HG02763 (cell line): ENCODE results near the gene CDC42BPB.

Experiments used
- ATAC-seq: cut with Tn5 transposase; IDR thresholded peaks from one replicate; pipeline ENCODE4 v1.9.1; 2021; ENCODE audit warnings: mild to moderate bottlenecking, moderate library complexity; ENCODE audit not compliant: unreplicated experiment

The CDC42BPB gene

DNA sequence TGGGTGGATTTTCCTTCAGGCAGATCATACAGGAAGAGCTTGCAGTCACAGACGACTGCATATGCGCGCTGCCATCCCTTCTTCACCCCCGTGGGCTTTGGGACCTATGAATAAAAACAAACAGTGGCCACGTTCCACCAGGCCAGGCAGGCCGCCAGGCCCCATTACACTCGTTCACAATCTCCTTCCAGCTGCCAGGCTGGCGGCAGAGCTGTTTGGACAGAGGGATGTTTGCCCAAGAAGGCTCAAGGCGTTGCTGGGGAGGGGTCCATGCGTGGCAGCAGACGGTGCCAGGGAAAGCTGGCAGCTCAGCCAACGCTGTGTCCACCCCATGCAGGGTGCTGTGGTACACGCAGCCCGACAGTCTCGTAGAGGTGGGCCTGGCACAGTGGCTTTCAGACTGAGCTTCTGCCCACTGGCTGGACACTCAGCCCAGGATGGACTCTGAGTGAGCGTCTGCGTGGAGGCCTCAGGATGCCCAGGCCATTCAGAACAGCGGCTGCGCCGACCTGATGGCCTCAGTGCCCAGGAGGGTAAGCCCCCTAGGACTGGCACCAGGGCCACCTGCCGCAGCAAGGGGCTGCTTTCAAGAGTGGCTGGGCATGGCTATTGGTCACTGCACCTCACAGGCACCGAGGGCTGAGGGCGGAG, 107.4 kb downstream of the CDC42BPB start:
- no peak for ATAC-seq

DNA sequence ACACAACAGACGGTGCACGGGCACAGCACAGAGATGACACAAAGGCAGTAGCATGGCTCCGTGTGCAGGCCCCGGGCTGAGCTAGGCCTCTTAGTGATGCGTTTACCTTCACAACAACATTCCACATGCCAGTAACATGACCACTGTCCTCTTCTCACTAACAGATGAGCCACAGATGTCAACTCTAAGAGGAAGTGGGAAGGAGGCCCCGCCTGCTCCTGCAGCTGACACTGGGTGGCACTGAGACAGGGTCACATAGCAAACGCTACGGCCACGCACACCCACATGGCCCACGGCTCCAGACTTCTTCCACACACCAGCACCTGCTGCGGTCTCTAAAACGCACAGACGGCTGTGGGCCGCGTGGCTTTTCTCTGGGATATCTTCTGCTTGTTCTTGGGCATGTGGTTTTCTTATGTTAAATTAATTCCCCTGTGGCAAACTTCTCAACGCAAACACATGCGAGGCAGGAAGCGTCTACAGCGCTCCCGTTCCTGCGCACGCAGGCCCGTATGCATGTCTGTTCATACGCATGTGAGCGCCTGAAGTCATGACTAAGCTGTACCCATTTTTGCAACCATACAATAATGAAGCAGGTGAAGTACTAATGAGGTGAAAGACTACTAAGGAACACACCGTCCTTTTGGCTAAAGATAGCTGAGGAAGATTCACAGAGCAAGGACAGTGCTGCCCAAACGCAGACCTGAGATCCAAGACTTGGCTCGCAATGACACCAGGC, 108.1 kb downstream of the CDC42BPB start:
- ATAC-seq = no peak

DNA sequence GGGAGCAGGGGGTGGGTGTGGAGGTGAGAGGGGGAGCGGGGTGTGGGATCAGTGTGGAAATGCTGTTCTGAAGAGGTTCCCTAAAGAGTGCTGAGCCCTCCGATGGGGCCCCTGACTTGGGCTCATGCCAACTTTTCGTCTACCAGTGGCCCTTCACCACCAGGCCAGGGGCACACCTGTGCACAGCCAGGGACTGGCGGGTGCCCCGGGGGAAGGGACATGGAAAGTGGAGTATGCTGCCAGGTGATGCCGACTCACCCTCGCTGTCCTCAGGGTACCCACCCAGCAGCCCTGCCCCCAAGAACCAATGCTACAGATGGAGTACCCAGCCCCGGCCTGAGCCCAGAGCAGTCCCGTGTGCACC, 108.7 kb downstream of the CDC42BPB start:
- no peak for ATAC-seq

DNA sequence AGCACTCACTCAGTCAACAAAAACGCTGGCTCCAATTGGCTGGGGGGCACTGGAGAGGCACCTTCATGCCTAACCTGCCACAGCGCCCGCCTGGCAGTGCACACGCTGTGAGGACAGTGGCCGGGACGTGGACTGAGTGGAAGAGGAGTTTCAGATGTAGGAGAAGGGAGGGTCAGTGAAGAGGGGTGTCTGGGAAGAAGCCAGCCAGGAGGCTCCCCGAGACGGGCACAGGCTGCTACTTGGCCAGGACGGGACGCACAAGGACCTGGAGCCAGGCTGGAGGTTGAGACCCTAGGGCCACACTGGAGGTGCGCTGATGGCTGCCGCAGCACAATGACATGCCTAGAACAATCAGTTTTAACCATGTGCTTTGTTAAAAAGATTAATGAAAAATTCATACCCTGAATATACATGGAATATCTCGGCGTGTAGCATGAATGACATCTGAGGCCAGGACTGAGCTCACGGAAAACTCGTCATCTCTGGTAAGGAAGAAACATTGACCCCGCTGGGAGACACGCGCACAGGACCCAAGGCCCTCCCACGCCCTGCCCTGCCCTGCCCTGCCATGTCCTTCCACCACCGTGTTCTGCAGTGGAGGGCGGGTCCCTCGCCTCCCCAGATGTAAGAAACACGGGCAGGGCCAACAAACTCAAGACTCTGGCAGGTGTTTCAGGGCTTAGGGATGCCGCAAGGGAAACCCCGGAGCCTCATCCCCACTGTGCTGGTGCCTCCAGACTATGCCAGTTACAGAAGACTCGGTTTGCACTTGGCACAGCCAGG, 109.8 kb downstream of the CDC42BPB start:
- no peak for ATAC-seq

DNA sequence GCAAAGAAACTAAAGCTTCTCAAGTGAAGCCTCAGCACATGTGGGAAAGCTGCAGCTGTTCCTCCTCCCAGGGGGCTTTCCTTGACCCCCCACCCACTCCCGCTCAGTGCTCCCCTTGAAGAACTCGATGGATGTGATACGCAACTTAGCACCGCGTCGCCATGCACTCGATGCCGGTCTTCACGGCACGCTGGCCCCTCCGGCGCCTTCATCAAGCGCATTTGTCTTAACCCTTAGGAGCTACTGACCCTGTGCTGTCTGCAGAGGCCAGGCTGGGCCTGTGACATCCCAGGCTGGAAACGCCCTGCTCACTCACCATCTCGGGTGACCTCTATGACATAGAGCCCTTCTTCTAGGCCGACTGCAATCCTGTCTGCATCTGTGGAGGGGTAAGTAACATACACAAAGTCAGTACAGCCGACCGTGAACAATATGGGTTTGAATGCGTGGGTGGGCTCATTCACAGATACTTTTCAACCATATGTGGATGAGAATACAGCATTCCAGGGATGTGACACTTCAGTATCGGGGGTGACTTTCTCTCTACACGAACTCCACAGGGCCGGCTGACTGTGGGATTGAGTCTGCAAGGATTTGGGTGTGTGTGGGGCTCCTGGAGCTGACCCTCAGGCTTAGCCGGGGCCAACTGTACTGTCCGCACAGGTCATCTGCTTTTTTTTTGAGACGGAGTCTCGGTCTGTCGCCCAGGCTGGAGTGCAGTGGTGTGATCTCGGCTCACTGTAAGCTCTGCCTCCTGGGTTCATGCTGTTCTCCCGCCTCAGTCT, 111.8 kb downstream of the CDC42BPB start:
- ATAC-seq = no peak

DNA sequence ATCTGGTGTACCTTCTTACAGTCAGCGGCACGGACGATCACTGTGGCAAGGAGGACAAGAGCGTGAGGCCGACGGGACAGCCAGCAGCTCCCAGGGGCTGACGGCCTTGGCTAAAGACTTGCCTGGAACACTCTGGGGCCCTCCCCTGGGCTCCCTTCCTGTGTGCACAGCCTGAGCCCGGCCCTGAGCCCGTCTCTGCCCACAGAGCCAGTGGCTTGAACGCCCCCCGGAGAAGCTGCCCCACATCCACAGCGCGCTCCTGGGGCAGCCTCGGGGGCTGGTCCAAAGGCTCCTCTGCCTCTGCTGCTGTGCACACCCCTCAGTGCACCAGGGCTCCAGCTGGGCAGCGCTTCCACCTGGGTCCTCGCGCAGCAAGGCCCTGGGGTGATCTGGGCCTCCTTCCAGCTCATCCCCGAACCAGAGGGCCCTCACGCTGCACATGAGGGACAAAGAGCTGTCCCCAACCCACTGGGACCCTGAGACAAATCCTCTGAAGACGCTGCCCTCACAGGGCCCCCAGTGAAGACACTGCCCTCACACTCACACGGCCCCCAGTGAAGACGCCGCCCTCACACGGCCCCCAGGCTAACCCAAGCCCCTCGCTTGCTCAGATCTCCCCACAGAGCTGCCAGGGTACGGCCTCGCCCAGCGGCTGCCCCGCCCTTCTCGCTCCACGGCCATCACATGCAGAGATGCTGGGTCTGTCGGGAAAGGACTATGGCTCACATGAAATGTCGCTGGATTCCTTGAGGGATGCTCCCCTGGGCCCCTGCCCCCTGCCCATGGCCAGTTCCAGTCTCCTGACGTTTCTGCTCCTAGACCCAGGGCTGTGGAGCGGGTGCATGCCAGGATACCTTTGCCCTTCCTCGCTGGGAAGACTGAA, 112.7 kb downstream of the CDC42BPB start:
- no peak for ATAC-seq

DNA sequence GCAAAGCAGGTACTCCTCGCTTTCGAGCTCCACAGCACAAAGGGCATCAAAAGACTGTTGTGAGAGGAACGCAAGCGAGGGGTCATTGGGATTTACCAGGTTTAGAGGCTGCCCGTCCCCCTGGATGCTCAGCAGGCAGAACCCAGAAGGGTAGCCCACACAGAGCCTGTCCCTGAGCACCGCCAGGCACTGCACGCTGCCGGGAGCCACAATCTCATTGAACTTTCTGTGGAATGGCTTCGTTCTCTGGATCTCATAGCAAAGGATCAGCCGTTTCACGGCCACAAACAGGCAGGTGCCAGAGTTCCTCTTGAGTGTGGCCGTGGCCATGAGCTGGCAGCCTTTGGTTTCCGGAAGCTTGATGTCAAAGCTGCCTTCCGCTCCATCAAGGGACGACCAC, 113.4 kb downstream of the CDC42BPB start:
- no peak for ATAC-seq

DNA sequence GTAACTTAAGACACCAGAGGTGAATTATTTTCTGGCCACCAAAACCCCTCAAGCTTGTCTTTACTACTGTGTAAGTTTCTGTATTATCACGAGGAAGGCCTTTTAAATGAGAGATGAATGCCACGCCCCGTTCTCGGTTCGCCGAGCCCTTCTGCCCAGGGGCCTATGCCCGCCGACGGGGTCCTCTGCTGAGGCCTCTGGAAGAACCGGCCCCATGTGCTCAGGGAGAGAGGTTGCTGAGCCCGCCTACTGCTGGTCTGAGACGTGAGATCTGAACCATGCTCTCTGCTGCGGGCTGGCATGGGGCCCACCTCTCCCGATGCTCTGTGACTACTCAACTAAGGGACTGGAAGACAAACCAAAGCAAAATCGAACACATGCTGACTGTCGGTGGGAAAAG, 113.9 kb downstream of the CDC42BPB start:
- ATAC-seq = no peak

DNA sequence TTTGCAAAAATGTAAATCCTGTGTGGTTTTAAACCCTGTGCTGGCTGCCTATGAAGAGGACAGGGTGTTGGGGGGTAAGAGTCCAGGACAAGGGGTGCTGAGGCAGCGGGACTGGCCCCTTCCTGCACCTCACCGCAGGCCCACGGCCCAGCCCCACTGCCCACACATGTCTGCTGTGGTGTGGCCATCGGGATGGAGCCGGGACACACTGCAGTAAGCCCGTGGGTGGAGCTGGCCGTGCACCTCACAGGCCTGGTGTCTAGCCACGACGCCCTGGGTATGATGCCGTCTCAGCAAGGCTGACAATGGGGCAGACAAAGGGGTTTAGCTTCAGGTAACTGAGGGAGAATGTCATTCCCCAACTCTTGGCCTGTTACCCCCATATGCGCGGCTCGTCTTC, 115.3 kb downstream of the CDC42BPB start:
- no peak for ATAC-seq

DNA sequence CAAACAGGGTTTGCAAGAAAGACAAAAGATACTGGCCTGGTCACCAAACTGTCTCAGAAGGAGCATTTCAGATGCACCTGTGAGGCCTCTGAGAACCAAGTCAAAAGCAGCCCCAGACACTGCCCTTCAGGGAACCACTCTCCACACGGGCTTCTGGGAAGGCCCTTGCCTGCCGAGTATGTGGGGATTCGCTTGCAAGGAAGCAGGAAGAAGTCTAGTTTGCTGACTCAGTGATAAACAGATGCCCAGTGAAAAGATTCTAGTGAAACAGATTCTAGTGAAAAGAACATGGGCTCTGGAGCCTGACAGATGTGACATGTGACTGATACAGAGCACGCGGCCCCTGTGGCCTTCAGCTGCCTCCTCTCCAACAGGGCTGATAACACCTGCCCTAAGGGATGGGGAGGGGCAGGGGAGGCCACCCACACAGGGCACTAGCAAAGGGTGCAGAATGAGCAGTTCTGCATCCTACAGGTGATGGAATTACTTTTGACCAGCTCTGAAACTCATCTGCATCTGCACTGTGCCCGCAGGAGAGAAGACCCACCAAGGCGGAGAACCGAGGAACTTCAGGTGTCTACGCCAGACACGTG, 115.8 kb downstream of the CDC42BPB start:
- no peak for ATAC-seq

DNA sequence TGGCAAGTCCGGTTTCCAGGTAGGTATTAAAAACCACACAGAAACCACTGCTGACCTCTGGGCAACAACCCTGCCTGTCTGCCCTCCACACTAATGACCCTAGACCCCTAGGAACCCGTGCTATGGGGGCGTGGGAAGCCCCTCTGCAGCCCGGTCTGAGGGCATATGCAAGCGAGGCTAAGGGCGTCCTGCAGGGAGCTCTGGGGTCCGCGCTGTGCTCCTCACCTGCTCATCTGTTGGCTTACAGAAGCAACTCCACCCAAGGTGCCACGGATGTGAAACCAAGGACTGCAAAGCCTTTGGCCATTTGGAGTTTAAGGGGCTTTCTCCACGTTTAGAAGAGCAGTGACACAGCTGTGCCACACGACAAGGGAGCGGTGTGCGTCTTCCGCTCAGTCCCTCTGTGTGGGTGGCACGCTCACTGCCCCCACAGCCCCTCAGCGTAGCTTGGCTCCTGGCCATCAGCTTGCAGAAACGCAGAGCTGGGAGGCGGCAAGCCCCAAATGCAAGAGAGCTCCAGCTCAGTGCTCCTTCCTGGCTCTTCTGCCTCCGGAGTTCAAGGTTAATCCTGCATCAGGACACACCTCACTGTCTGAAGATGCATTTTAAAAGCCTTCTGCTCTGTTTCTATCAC, 116.5 kb downstream of the CDC42BPB start:
- ATAC-seq = no peak

DNA sequence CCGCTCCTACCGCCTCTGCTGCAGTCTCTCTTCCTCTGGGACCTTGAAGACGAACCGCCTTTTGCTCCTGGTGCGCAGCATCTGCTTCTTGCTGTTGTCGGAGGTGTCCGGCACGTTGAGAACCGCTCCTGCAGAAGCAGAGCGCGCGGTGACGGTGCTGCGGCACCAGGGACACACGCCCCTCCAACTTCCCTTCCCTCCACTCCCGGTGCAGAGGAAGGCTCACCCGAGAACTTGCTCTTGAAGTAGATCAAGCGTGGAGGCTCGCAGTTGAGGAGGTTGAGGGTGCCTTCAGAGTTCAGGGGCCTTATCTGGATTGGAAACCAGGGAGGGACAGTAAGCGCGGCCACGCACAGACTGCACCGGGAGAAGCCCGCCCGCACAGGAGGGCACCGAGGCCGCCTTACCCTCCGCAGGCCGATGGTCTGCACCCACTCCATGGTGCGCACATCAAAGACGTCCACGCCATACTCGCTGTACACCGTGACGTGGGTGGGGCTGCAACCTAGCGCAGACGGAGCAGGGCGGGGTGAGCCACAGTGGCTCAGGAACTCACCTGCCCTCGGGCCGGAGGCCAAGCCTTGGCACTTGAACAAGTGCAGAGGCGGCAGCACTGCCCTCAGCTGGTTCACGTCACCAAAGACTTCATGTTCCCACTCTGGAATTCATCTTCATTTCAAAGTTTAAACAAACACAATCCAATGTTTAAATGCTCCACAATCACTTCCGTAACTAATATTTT, 117.4 kb downstream of the CDC42BPB start:
- ATAC-seq = no peak

DNA sequence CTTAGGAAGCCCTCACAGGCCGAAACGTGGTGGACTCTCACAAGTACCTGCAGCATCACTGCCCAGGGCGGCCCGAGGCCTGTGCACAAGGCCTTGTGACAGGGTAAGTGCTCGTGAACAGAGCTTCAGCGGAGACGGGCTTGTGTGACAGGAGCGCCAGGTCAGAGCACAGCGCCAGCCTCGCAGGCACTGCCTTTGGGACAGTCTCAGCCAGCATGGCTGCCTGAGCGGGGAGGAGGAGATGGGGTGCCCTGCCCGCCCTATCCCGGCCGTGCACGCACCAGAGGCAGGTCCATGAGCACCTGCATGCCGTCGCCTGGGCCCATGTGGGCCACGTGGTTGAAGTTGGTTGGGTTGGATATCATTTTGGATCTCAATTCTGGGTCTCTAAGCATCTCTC, 118.0 kb downstream of the CDC42BPB start:
- ATAC-seq = no peak

DNA sequence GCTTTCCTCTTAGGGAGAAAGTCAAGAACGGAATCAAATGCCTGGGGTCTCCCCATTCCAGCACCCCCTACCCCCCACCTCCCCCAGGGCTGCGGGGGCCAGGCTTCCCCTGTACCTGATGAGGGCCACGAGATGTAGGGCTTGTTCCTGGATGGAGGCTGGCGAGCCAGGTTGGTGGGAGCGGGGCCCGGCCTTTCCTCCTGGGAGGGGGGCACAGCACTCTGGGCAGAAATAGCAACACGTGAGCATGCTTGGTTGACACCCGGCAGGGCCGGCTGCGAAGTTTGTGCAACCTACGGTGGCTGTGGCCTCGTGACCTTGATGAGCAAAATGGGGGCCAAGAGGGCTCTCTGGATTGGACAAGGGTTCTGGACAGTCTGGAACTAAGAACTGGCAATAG, 119.2 kb downstream of the CDC42BPB start:
- no peak for ATAC-seq

DNA sequence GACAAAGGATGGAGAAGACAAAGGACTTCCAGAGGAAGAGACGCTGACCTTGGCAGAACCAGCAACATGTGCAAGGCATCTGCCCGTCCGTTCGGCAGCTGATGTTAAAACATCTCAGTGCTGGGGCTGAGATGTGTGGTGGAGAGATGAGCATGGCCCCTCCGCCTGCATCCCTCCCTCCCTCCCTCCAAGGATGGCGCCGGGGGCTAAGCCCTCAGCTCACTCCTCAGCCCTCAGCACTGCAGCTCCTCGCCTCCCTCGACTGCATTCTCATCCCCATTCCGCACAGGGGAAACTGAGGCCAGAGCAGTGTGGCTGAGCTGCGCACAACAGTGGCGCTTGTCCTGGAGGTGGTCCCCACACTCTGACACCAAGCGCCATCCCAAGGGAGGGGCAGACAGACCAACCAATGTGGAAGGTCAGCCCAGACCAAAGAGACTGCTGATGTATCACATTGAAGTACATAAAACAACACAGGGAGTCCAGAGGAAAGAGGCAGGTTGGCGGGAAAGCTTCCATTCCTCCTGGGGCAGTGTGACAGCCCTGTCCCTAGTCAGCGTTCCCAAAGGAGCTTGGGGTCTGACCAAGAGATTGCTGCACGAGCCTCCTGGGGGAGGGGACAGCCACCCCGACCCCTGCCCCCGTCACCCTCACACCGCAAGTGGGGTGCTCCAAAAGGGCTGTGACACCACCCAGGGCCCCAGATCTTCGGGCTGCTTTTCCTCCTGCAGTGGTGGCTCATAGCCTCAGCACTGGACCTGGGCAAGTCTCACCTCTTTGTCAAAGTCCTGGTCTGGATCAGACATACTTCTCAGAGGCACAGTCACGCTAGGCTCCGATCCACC, 119.8 kb downstream of the CDC42BPB start:
- no peak for ATAC-seq

DNA sequence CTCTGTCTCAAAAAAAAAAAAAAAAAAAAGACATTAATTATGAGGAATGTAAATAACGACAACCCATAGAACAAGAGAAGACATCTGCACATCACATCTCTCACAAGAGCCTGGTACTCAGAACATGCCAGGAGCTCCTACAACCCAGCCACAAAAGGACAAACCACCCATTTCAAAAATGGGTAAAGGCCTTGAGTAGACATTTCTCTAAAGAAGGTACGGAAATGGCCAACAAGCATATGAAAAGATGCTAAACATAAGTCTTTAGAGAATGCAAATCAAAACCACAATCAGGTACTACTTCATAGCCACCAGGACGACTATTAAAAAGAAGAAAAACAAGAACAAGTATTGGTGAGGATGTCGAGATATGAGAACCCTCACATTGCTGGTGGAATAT, 121.6 kb downstream of the CDC42BPB start:
- no peak for ATAC-seq

DNA sequence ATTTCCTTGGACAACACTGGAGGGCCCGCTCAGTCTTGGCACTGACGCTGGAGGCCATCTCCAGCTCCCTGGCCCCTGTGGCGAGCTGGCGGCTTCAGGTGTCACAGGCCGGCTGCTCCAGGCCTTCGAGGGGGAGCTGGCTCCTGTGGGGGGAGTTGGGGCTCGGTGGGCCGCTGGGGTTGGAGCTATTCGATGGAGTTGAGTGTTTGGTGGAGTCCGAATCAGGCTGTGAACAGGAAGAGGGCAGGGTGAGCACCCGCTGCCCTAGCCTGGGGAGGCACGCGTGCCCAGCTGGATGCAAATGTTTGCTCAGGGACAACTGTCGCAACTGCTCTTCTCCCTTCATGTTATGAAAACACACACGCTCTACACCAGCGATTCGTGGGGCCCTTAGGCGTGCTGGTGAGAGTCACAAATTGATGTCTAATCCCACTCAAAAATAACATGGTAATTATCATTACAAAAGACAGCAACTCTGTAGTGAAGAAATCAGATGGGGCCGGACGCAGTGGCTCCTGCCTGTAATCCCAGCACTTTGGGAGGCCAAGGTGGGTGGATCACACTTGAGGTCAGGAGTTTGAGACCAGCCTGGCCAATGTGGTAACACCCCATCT, 123.6 kb downstream of the CDC42BPB start:
- no peak for ATAC-seq
